RKO (cell line): Measurements from ENCODE around the gene NINJ1.

ENCODE experiments used
- DNase-seq: peaks from one replicate; pipeline ENCODE4 v3.0.0-alpha.2; 2016; ENCODE audit warnings: low spot score

The NINJ1 gene, protein sequence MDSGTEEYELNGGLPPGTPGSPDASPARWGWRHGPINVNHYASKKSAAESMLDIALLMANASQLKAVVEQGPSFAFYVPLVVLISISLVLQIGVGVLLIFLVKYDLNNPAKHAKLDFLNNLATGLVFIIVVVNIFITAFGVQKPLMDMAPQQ

DNA sequence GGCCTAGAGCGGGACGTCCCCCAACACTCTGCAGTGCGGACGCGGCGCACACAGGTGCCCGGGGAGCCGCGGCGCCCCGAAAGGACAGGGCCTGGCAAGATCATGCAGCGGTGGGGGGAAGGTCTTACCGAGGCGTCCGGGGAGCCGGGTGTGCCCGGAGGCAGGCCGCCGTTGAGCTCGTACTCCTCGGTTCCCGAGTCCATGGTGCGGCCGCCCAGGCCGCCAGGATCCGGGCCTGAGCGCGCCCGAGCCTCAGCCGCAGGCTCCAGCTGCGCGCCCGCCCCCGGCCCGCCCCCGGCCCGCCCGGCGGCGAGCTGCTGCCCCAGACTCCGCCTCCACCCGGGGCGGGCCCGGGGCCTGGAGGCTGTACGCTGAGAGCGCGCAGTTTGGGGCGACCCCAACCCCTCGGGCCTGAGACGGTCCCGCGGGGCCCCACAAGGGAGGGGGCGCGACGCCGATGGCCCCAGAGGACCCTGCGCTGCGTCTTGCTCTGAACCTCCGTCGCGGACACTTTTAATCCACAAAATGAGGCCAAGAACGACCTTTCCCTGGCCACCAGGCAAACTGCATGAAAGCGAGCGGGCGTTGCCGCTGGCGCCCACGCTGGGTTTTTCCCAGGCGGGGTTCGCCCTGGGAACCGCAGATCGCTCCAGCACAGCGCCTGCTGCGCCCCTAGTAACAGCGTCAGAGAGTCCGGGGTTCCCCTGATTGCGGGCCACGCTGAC, at the start of gene NINJ1:
NINJ1 (minus strand) TSS at position 237 of the 725 bp plus-strand sequence; CDS start at position 203, 34 bp downstream.
- peak; percentile 72 for DNase-seq

DNA sequence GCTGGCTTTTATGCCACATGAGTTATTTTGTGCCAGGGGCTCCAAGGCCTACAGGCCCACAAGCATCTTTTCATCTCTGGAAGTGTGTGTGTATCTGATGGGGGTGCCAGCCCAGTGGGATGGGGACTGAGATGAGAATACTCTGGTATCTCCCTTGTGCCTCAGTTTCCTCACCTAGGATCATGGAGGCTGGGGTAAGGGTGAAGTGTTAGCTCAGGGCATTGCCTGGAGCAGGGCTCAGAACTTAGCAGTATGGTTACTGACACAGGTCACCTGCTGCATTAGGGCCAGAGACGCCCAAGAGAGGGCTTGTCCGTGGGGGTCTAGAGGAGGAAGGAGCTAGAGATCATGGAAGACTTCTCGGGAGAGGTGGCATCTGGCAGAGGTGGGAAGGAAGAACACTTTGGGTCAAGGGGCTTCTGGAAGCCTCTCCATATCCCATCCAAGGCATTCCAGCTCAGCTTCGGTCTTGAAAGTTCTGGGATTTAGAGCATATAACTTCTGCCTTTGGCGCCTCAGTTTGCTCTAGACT, 49.1 kb upstream of the NINJ1 start:
- no peak for DNase-seq

DNA sequence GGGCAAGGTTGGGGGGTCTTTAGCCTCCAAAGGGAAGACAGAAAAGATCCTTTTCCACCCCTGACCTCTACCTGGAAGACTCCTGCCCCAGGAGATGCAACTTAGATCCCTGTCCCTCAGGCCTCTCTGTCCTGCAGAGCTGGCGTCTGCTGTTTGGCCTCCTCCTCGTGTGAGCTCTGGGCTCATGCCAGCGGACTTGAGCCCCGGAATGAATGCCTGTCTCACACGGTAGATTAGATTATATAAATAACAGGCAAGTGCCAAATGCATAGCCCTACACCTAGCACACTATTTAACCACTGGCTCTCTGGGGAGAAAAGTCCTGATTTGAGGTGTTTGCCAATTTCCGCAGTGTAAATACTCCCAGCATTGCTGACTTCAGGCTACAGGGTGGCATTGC, 48.5 kb upstream of the NINJ1 start:
- DNase-seq: no peak

DNA sequence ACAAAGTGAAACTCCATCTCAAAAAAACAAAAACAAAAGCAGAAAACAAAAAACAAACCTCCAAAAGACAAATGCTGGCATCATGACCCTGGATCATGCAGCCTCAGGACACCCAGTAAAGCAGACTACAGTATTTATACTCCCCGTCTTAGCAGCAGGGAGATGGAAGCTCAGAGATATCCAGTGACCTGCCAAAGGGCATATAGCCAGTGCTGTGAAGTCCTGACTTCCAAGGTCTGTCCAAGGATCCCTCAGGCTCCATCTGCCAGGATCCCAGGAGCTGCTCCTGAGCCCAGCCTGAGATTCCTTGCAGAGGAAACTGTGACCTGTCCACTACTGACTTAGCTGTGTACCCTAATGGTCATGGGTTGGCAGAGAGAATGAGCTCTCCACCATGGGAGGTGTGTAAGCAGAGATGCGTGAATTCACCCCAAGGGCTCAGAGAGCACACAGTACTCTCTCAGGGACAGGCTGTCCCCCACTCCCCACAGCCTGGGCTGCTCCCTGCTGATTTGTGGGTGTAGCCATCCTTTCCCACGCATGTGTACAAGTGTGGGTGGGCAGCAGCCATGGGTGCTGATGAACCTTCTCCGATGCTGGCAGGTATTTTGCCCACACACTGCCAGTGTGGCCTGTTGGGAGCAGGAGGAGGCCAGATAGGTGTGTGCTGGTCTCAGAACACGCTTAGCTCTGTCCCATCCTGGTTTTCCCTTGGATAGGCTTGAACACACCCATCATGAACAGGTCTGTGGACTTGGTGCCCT, 47.8 kb upstream of the NINJ1 start:
- DNase-seq: no peak

DNA sequence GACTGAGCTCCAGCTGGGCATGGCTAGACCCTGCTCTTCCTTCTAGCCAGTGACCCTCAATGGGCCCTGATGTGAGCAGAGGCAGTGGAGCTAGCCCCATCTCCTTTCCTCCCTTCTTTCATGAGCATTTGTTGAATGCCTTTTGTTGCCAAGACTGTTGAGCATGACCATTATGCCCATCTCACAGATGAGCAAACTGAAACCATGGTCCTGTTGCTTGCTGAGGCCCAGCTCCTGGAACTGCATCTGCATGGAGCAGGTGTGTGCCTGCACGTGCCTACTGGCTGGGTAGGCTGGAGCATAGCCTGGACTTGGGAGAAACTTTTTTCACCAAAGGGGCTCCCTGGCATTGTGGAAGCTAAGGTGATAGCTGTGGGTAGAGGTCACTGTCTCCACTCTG, 46.9 kb upstream of the NINJ1 start:
- DNase-seq: no peak

DNA sequence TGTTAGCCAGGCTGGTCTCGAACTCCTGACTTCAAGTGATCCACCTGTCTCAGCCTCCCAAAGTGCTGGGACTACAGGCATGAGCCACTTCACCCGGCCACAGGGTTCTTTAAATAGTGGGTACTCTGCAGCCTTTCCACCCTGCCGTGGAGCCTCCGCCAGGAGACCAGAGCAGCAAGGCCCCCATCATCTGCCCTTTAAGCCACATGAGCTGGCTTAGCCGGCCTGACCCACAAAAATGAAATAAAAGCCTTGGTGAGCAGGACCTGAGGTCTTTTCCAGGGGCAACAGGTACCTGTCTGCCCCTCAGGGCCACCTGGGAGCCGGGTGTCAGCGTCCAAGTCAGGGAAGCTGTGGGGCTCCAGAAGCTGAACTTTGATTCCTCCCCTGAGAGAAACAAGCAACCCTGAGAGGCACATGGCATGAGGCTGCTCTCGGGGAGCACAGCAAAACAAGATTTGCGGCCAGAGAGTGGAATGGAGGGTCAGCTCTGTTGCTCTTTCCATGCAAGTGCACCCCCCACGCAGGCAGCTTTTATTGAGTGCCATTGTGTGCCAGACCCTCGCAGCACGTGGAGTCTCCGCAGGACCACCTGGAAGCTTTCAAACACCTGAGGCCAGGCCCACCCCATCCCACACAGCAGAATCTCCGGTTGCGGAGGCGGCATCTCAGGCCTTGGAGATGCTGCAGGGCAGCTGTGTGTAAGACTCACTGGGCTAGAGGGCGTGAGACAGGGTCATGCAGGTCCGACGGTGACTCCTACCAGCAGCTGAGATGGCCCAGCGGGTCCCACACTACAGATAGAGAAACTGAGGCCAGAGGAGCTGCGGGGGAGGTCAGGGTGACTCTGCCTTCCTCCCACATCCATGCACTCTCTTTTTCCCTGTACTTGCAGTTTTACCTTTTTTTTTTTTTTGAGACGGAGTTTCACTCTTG, 45.1 kb upstream of the NINJ1 start:
- no peak for DNase-seq

DNA sequence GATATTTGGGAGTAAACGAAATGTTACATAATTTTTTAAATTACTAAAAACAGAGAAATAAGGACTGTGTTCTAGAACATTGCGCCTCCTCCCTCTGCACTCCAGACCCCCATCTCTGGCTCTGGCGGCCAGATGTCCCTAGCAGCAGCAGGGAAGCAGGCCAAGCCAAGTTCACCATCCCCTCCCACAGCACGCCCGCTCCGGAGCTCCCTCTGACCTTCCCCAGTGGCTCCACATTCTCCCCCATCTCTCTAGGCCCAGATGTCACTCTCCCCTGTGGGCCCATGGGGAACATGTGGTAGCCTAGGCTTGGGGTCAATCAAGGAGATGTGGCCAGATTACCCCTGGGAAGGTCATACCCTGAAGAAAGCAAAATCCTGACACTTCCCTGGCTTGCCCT, 43.6 kb upstream of the NINJ1 start:
- DNase-seq: no peak

DNA sequence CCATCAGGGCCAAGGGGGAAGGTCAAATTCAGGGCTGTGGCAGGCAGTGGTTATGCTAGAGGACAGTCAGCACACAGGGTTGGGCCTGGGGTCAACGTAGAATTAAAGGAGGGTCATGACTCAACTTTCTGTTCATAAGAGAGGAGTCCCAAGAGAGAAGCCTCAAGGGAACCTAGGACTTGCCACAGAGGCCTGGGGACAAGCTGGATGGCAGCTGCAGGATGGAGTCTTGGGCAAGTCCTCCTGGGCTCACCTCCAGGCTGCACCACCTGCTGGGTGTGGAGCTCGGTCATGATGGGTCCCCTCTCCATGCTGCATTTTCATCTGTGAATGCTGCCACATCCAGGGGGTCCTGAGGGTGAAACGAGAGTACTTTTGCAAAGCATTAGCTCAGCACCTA, 40.9 kb upstream of the NINJ1 start:
- DNase-seq: no peak

DNA sequence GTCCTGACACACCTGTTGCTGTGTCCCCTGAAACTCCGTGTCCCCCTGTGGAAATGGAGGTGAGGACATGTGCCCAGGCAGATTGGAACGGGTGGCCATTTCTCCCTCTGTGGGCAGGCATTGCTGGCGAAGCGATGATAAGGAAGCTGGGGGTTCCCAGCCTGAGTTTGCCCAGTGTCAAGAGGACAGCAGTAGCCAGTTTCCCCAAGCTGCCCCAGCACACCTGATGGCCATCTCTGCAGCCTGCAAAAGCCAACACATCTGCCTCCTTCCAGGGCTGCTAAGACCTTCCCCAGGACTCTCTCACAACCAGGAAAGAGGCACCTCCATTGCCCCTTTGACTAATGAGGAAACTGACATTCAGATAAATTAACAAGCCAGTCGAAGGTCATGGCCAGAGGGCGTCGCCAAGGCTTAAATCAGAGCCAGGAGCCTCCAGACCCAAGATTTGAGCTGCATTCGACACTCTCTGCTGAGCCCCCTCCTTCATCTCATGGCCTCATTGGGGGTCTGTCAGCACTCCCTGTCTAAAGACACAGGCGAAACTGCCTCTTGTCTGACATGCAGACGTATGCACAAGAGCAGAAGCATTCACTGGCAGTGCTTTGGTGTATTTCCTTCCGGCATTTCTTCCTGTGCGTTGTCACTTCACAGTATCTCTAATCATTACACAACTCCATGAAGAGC, 39.5 kb upstream of the NINJ1 start:
- no peak for DNase-seq

DNA sequence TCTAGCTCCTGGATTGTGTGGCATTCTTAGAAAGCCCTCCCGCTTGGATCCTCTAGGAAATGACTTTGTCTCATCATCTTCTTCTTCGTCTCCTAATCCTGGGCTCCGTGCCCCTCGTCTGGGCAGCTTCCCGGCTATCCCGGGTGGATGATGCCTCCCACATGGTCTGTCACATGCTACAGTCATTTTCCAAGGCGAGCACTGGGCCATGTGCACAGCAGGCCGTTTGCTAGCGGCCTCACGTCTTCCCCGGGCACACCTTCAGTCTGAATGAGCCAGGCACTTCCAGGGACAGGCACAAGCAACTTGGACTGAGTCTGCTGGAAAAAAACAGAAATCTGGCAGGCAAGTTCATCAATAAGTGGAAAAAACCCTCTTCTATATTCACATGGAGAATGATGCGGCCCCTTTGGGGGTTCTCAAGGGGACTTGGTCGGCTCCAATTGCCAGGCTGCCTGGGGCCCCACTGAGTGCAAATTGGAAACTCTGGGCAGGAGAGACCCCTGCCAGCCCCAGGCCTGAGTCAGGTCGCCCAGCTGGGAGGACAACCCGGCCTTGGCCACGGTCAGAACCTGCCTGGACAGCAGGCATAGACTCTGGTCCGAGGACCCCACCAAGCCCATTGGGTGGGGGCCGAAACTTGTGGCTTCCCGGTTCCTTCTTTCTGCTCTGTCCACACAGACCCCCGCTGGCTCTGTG, 38.8 kb upstream of the NINJ1 start:
- DNase-seq: no peak

DNA sequence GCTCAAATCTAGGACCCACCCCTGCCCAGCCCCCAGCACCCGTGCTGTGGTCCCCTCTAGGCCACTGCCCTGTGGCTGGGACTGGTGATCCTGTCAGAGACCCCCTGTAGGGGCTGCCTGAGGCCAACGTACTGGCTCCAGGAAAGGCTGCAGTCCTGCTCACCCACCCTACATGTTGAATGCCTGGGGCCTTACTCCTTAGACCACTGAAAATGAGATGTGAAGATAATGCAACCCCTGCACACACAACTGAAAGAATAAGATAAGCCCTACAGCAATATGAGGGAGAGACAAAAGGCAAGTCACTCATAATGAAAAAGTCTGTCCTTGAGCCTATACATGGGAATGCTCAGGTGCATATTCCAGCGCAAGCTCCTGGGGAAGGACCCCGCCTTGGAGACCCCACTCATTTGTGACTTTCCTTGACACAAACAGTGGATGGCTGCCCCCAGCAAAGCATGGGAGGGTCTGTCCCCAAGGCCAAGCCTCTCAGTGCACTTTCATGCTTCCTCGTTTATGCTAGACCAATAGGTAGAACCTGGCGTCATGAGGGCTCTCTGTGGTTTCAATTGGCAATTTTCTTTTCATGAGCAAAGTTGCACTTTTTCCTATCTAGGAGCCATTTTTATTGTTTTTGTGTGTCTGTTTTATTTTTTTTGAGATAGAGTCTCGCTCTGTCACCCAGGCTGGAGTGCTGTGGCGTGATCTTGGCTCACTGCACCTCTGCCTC, 37.4 kb upstream of the NINJ1 start:
- DNase-seq: no peak

DNA sequence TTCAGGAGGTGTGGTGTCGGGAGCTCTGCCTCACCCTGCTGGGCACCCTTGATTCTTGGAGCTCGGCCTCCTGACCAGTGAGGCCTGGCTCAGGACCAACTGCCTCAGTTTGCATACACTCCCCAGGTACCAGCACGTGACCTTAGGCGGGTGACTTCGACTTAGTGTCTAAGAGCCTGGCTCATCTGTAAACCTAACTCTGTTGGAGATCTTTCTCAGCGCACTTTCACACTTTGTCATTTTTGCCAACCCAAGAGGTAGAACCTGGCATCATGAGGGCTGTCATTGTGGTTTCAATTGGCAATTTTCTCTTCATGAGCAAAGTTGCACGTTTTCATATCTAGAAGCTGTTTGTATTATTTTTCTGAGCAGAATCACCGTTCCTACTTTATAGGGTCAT, 36.5 kb upstream of the NINJ1 start:
- DNase-seq: no peak

DNA sequence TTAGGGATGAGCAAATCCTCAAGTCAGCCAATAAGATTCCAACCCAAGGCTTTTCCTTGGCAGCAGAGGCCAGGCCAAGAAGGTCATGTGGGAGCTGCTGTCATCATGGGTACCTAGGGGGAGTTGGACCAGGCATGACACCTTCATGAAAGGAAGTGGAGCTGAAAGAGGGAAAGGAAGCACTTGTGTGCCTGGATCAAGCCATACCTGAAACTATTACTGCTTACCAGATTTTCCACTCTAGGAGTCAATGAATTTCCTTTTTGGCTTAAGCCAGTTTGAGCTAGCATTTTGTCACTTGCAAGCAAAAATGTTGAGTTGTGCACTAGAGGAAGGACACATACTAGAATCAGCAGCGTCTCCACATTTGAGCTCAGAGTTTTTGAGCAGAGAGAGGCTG, 35.4 kb upstream of the NINJ1 start:
- DNase-seq: no peak

DNA sequence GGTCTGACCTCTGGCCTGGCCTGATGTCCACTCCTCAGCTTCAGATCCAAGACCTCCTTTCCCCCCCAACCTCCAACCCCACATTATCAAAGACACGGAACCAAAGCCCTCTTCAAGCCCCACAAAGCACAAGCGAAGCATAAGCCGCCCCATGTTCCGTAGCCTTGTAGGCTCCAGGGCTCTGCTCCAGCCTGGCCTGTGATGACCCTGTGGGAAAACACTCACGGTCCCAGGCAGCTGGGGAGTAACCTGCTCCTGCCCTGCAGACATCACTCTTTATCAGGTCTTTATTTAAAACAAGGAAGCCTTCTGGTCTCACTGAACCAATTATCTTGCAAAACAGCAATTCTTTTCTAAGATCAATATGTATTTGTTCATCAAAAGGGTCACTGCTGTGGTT, 34.5 kb upstream of the NINJ1 start:
- DNase-seq: no peak

DNA sequence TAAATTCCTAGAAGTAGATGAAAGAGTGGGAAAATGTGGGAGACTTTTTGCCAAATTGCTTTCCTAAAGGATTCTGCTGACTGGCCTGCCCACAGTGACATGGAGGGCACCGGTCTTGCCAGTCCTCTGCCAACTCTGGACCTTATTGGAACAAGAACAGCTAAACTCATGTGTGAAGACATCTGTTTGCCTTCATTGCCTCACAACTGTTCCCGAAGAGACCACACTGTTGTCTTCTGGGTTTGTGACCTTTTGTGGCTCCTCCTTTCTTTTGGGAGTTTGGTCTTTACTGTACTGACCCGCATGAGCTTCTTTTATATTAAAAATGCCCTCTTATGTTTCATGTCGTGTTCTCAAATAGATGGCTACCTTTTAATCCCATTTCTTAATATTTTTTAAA, 33.8 kb upstream of the NINJ1 start:
- DNase-seq: no peak

DNA sequence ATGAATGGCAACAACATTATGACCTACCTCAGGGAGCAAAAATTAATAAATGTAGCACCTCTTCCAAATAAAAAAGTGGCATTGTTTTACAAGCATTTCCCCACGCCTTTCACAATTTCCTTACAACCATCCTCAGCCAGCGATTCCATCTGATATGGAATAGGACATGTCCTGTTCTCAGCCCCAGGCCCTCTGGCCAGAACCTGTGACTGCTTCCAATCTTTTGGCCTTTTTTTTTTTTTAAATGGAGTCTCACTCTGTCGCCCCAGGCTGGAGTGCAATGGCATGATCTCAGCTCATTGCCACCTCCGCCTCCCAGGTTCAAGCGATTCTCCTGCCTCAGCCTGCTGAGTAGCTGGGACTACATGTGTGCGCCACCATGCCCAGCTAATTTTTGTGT, 33.1 kb upstream of the NINJ1 start:
- no peak for DNase-seq

DNA sequence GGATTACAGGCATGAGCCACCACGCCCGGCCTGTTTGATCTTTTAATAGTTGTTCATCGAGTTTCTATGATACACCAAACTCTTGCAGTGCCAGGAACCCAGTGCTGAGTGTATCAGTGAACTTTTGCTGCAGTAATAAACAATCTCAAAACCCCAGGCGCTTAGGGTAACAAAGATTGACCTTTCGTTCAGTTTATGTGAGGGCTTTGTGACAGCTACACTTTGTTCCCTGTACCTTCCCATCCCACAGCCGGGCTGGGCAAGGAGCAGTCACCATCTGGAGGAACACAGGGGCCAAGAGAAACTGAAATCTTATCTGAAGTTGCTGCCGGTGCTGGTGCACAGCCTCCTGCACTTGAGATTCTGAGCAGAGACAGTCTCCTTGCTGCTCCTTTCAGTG, 32.6 kb upstream of the NINJ1 start:
- DNase-seq: no peak

DNA sequence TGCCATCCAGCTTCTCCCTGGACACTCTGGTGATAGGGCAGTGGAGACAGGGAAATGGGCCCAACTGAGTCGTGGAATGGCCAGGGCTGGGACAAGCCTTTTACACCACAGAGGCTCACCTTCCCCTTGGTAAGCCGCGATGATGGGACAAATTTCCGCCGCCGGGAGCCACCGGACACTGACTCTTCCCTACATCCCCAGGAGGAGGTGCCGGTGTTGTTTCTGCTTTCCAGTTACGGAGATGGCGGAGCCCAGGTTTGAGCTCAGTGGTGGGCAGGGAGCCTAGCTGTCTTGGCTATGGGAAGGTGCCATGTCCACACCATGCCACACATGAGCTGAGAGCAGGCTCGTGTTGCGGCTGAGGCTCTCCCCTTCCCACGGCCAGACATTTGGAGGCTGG, 30.0 kb upstream of the NINJ1 start:
- DNase-seq: no peak

DNA sequence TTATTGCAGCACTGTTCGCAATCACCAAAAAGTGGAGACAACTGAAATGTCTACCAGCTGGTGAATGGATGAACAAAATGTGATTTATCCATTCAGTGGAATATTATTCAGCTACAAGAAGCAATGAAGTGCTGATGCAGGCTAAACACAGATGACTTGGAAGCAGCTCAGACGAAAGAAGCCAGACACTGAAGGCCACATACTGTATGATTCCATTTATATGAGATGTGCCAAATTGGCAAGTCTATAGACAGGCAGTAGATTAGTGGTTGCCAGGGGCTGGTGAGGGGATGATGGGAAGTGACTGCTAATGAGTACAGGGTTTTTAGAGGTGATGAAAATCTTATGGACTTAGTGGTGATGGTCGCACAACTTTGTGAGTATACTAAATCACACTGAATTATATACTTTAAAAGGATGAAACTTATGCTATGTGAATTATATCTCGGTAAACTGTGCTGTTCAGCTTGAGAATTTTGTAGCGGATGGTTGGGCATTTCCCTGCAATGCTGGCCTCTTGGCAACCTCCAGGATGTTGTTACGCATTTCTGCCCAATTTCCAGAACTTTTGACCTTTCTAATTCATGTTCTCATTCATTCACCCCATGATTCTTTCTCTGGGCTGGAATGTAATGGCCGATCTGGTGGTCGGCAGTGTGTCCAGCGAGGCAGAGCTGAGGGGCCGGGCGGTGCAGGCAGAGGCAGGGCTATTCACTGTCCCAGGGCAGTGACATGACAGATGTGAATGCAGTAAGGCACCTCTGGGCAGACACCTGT, 27.9 kb upstream of the NINJ1 start:
- DNase-seq: no peak
